Activated CD8-positive, alpha-beta memory T cell treated with anti-CD3 and anti-CD28 coated beads, Interleukin-2, amount 50 U/mL, for 24 hours (primary cell): Measurements from ENCODE around the gene DYNLRB1.

ENCODE experiments used
- DNase-seq: peaks from one replicate; pipeline ENCODE4 v3.0.0-alpha.2; 2020; ENCODE audit errors: extremely low read depth

DYNLRB1 gene

GRCh38 chr20:34558320-34559218 lies 42.3 kb downstream of the DYNLRB1 start, which contains the start of gene MAP1LC3A:
TSS of gene MAP1LC3A (plus strand) at chr20:34558718. CDS start at chr20:34558869, 151 bp downstream.
- DNase-seq = peak; percentile 72

GRCh38 chr20:34559311-34560140 lies 43.3 kb downstream of the DYNLRB1 start:
- no peak for DNase-seq

DNA sequence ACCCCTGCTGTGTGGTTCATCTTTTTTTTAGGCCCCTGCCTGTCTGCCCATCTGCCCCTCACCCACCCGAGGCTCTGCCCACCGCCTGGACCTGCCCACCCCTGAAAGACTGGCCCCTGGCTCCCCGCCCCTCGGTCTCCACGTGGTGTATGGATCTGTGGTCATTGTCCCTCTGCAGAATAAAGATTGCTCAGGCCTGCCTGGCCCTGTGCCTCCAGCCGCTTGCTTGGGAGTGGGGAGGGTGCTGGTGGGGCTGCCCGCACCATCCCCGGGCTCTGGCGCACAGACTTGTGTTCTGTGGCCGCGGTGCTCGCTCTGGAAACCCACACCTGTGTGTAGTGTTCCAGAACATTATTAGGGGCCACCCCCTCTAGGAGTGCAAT lies 43.9 kb downstream of the DYNLRB1 start:
- DNase-seq = no peak

DNA sequence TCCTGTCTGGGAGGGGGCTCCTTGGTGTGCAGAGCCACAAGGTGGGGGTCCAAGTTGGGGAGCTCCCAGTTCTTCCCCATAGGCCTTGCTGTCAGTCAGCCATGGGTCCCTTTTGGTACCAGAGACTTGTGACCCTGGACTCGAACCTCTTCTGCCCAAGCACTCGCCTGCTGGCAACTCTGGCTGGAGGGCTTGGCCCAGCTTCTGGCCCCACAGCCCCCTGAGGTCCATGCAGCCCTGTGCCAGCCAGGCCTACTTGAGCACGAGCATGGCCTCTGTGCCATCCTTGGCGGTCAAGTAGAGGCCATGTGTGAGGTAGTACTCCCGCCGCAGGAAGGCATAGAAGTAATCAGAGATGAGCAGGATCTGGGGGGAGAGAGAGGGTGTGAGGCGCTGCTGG lies 44.4 kb downstream of the DYNLRB1 start:
- DNase-seq = no peak

GRCh38 chr20:34561661-34562060 lies 45.4 kb downstream of the DYNLRB1 start:
- no peak for DNase-seq

- no peak for DNase-seq
Observed at GRCh38 chr20:34562641-34563040, 46.4 kb downstream of the DYNLRB1 start.

DNA sequence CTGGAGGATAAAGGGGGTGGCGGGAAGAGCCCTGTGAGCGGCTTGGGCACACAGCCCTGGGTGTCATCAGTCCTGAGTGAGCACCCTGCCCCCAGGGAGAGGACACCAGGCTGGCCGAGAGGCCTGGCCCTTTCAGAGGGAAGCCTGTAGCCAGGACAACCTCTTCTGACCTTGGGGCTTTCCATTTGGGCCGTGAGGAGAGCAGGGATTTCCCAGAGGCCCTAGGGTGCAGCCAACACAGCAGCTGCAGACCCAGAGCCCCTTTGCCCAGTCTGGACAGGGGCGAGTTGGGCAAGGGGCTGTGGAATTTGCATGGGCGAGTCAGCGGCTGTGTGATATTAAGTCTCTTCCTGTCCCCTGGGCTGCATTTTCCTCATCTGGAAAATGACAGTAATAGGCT lies 48.6 kb downstream of the DYNLRB1 start:
- DNase-seq = no peak

DNA sequence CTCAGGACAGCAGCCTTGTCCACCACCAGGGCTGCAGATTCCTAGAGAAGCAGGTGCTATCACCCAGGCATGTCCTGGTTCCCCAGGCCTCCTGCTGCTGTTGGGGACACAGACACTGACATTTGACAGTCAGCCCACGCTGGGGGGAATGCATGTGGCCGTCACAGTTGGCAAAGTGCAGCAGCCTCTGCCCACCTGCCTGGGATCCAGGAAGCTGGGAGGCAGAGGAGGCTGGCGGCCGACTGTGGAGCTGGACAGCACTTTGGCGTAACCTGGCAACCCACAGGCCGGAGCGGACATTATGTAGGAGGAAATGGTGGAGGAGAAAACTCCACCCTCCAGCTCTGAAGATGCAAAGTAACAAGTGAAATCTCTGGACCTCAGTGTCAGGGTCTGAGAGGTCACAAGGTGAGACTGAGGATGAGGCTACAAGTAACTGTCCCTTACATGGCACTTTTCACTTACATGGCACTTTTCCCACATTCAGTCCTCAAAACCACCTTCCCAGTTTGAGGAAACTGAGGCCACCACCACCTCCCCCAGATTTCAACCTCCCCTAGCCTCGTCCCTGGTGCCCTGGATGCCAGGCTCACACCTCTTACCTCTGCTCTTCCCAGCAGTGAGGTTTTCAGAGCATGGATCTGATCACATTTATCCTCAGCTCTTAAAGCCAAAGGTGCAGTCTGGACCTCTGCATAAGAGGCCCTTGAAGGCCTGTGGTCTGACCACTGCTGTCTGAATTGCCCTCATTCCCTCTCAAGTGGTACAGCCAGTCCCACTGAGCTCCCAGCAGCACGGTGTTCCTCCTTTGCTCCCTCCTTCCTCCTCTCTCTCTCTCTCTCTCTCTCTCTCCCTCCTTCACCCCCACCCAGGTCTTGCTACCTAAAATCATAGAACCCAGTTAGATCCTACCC lies 51.0 kb downstream of the DYNLRB1 start:
- DNase-seq = no peak

- no peak for DNase-seq
Observed at GRCh38 chr20:34567892-34568865, 52.0 kb downstream of the DYNLRB1 start.

GRCh38 chr20:34569598-34569997 lies 53.4 kb downstream of the DYNLRB1 start:
- no peak for DNase-seq

GRCh38 chr20:34570859-34571306 lies 54.7 kb downstream of the DYNLRB1 start:
- DNase-seq = no peak

DNA sequence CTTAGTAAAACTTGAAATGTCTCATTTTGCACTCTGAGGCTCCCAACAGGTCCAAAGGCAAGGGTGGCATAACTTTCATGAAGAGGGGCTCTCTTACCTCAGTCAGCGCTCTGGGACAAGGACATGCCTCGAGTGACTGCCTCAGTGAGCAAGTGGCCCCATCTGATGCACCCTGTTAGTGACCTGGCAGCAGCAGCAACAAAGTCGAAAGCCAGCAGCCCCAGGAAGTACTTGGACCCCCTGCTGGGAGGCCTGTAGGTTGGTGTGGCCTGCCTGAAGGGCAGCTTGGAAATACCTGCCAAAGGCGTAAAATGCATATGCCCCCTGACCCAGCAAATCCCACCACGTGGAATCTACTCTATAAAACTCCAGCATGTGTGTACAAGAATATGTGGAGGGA lies 55.5 kb downstream of the DYNLRB1 start:
- no peak for DNase-seq

DNA sequence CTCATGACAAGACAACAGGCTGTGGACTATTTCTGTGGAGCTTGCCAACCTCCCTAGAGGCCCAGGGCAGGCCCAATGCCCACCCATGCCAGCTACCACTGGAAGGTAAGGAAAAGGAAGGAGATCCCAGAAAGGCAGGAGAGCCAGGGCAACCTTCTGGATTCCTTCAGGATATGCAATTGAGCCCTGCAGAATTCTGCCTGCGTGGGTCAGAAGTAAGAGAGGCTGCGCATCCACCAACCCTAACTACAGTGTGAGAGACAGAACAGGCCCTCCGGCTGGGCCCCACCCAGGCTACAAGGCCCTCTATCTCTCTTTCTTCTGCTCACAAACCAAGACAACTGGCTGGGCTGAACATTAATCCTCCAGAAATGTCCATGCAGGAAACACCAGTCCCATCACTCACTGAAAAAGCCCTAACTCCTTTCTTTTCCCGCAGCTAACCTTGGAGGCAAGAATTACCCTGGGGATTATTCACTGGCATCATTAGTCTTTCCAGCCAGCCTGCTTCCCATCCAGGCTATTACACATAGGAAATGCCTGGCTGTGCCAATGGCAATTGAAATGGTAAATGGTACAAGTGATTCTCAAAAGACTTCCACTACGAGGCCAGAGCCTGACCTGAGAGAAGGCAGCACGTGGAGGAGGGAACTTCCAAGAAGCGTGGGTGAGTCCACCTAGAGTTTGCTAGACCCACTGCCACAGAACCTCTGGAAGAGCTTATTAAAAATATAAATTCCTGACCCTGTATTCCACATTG lies 57.5 kb downstream of the DYNLRB1 start:
- no peak for DNase-seq

DNA sequence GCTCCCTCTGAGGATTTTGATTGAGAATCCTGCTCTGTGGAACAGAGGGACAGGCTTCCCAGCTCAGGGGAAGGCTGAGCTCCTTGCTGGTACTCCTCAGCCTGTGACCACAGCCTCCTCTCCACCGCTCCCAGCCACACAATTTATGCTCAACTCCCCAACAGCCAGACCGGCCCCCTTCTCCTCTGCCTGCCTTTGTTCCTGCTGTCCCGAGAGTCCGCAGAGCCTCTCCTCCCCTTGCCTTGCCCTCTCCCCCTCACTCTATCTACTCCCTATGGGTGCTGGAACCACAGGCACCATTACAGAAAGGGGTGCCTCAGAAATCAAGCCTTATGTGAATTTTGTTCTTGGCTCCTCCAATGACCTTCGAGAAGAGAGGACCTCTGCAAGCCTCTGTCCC lies 58.2 kb downstream of the DYNLRB1 start:
- DNase-seq = no peak

GRCh38 chr20:34574861-34575260 lies 58.6 kb downstream of the DYNLRB1 start:
- DNase-seq = no peak

GRCh38 chr20:34575271-34575670 lies 59.0 kb downstream of the DYNLRB1 start:
- DNase-seq = no peak

DNA sequence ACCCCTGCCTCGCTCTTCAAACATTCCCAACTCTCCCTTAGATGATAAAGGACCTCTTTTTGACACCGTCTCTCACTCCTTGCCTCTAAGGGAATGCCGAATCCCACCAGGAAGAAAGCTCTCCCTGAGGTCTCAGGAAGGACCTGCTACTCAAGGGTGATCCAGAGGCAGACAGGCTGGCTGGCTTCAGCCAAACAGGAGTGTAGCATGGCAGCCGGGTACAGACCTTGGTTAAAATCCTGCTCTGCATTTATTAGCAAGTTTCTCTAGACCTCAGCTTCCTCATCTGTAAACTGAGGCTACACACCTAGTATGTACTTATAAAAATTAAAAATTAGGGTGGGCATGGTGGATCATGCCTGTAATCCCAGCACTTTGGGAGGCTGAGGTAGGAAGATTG lies 59.5 kb downstream of the DYNLRB1 start:
- no peak for DNase-seq

DNA sequence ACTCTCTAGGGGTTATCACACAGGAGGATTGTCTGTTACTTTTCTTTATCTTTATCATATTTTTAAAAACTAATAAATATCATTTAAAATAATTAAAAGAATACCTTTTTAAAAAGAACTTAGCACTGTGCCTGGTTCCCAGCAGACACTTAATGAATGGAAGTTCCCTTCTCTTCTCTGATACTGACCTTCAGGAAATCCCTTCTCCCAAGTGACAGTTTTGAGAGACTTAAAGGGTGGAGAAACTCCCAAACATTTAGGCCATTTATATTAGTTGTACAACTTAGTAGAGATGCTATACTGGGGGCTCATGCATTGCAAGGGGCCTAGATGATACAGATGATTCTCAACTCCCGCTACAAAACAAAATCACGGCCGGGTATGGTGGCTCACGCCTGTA lies 60.8 kb downstream of the DYNLRB1 start:
- DNase-seq = no peak

DNA sequence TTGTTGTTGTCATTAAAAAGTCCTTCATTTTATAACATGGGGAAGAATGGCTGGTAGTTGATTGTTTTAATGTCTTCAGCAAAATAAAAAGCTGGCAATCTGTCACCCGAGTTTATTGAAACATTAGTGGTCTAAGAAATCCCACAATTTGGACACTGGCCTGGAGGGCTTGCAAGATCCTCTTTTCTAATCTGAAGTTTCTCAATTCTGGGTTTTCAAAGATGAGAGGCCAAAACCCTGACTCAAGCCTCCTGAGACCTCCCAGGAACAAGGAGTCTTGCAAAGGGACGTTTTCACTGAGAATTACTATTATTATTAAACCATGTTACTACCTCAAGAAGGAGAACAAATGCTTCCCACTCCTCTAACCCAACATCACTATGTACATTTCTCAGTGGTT lies 61.8 kb downstream of the DYNLRB1 start:
- no peak for DNase-seq

DNA sequence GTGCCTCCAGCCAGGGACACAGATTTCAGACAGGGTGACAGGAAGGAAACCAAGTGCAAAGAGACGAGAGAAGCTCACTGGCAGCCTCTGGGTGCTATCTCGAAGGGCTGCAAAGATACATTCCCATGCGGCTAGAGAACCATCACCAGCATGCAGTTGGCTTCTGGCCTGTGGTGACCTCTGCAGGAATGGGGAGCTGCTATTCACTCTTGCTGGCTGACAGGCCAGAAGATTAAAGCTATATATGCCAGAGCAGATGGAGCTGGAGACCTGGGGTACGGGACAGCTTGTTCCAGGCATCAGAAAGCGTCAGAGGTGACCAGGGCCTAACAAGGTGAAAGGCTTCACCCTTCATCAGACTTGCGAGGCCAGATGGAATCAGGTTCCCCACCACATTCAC lies 62.3 kb downstream of the DYNLRB1 start:
- DNase-seq = no peak
